ENCODE measurements around the gene FN3KRP. TPM values are rescaled to one million over a fixed set of nuclear protein-coding genes. Genes with fewer than 3 reads are reported as not detected.

FN3KRP gene
- polyA plus RNA-seq, 3 donors = 16.5 to 24.8 (median 23.2) TPM

DNA sequence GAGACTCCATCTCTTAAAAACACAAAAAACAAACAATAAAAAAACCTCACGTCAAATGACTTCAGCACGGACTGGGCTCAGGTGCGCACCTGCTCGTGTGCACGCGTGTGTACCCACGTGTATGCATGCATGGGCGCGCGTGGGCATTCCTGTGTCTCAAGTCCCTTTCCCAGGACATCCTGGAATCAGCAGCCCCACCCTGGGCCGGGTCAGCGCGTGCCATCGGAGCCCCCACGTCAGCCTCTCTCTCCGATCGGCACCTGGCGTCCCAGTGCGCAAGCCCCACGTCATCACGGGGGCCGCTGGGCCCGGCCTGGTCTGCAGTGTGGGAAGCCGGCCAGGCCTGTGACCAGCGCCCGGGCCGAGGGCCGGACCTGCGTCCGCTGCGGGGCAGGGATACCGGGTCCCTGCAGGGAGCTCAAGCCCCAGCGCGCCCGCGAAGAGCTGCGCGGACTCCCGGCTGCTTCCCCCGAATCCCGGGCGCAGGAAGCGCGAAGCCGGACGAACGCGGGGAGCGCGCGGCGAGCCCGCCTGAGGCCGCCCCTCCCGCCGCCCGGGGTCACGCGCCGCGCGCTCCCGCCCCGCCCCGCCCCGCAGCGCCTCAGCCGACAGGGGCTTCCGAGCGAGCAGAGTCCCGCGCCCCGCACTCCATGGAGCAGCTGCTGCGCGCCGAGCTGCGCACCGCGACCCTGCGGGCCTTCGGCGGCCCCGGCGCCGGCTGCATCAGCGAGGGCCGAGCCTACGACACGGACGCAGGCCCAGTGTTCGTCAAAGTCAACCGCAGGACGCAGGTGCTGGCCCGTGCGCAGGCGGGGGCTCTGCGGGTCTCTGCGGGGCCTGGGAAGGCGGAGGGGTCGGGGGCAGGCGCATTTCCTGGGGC, 18.7 kb downstream of the FN3KRP start, which contains the start of gene FN3K:
Gene FN3K, plus strand, starts transcription at position 629 of the 880 bp plus-strand sequence. Its CDS starts 22 bp downstream, at position 651.
- H3K27me3 Mint-ChIP-seq (ENCODE audit: low read depth in 3 of 3) = peaks cover 11 to 24% (median 22%) of the 10 kb centered on the region in 3 donors
- peaks cover 0 to 12% of the 10 kb centered on the region in 2 donors for H3K27me3 ChIP-seq (ENCODE audit: control insufficient read depth in 2 of 2, insufficient read depth in 2 of 2, low read length in 2 of 2)
- no peak within 1 kb of the TSS for H3K27ac Mint-ChIP-seq
- intact Hi-C loops (cut with micrococcal nuclease) = no loop called here
- no peak within 1 kb of the TSS for H3K27ac ChIP-seq (ENCODE audit: low read depth in 1 of 2, low read length in 2 of 2)
- peak within 1 kb of the TSS; percentile 14 to 68 (median 29) for H3K4me3 ChIP-seq (replicated peaks in 1 of 3; ENCODE audit: low read depth in 2 of 3, low read length in 3 of 3)
- H3K9ac ChIP-seq (ENCODE audit: insufficient read depth, low read length, poor library complexity, severe bottlenecking) = peak within 1 kb of the TSS; percentile 32
- peaks cover 12 to 34% (median 25%) of the 10 kb centered on the region in 7 donors for H3K9me3 Mint-ChIP-seq
- H4K20me1 ChIP-seq (ENCODE audit: insufficient read depth, low read length) = no peaks in the 10 kb centered on the region
- peaks cover 12 to 31% of the 10 kb centered on the region in 2 donors for H3K36me3 Mint-ChIP-seq
- 6% methylated on average over 96 of the region's 101 CpGs for WGBS (ENCODE audit: insufficient coverage)
- H3K4me3 Mint-ChIP-seq = peak within 1 kb of the TSS; percentile 59 to 71
- H3K4me1 Mint-ChIP-seq = peaks cover 7% of the 10 kb centered on the region
- H3K79me2 ChIP-seq (ENCODE audit: insufficient read depth, low read length) = no peaks in the 10 kb centered on the region
- TF ChIP-seq, protein P1, sequence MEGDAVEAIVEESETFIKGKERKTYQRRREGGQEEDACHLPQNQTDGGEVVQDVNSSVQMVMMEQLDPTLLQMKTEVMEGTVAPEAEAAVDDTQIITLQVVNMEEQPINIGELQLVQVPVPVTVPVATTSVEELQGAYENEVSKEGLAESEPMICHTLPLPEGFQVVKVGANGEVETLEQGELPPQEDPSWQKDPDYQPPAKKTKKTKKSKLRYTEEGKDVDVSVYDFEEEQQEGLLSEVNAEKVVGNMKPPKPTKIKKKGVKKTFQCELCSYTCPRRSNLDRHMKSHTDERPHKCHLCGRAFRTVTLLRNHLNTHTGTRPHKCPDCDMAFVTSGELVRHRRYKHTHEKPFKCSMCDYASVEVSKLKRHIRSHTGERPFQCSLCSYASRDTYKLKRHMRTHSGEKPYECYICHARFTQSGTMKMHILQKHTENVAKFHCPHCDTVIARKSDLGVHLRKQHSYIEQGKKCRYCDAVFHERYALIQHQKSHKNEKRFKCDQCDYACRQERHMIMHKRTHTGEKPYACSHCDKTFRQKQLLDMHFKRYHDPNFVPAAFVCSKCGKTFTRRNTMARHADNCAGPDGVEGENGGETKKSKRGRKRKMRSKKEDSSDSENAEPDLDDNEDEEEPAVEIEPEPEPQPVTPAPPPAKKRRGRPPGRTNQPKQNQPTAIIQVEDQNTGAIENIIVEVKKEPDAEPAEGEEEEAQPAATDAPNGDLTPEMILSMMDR (IDR thresholded peaks at IDR 0.05) = no peak
- peaks cover 18 to 30% of the 10 kb centered on the region in 2 donors for H3K9me3 ChIP-seq (replicated peaks in 1 of 2; ENCODE audit: control insufficient read depth in 1 of 2, insufficient read depth in 1 of 2, low read length in 2 of 2)
- no peak for DNase-seq
- peak within 1 kb of the TSS; percentile 75 for H3K4me2 ChIP-seq (replicated peaks; ENCODE audit: extremely low read depth, low read length, poor library complexity, severe bottlenecking)
- H2AFZ ChIP-seq (ENCODE audit: insufficient read depth, low read depth, low read length, poor library complexity, severe bottlenecking) = peak within 1 kb of the TSS; percentile 71
- H3K4me1 ChIP-seq (ENCODE audit: control insufficient read depth in 1 of 2, insufficient read depth in 2 of 2, low read length in 2 of 2) = peaks cover 2 to 11% of the 10 kb centered on the region in 2 donors
- peaks cover 0 to 11% of the 10 kb centered on the region in 2 donors for H3K36me3 ChIP-seq (replicated peaks in 1 of 2; ENCODE audit: control insufficient read depth in 1 of 2, insufficient read depth in 2 of 2, low read length in 2 of 2)

DNA sequence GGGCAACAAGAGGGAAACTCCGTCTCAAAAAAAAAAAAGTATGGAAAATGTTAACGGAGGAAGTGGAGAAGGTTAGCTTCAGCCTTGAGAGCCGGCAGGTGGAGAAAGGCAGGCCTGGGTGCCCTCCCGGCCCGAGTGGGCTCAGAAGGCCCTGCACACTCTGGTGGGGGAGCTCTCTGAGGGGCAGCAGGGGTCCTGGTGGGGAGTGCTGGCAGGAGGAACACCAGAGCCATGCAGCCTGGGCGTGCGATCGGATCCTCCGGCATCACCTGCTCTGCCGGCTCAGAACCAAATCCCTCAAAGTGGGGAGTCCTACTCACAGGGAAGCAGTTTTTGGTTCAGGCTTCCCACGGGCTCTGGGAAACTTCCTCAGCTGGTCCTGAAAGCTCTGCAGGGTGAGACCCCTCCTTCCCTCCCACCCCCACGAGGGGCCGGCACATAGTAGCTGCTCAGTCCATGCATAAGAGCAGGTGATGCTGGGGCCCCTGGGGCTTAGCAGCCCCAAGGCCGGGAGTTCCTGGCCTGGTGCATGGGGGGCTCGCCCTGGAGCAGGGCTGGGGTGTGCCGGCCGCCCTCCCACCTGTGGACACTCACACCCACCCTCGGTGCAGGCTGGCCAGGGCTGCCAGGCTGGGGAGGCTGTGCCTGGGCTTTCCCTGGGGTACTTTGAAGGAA, 20.1 kb downstream of the FN3KRP start:
- TF ChIP-seq, protein P1 (IDR thresholded peaks at IDR 0.05) = no peak
- Mint-ChIP-seq H3K9me3 (peaks cover 19 to 46% (median 37%) of the 10 kb centered on the region in 7 donors), H3K36me3 (peaks cover 11 to 24% of the 10 kb centered on the region in 2 donors), H3K4me1 (peaks cover 7% of the 10 kb centered on the region), H3K27me3 (ENCODE audit: low read depth in 3 of 3) (peaks cover 11 to 24% (median 22%) of the 10 kb centered on the region in 3 donors), H3K4me3 (peak overlapping the region in 1 of 2 donors; percentile 64), H3K27ac (no peak overlapping the region)
- Histone ChIP-seq H3K9me3 (replicated peaks in 1 of 2; ENCODE audit: control insufficient read depth in 1 of 2, insufficient read depth in 1 of 2, low read length in 2 of 2) (peaks cover 26 to 40% of the 10 kb centered on the region in 2 donors), H3K27ac (ENCODE audit: low read depth in 1 of 2, low read length in 2 of 2) (no peak overlapping the region), H3K9ac (ENCODE audit: insufficient read depth, low read length, poor library complexity, severe bottlenecking) (no peak overlapping the region), H2AFZ (ENCODE audit: insufficient read depth, low read depth, low read length, poor library complexity, severe bottlenecking) (no peak overlapping the region), H3K4me1 (ENCODE audit: control insufficient read depth in 1 of 2, insufficient read depth in 2 of 2, low read length in 2 of 2) (peaks cover 2 to 11% of the 10 kb centered on the region in 2 donors), H3K4me2 (replicated peaks; ENCODE audit: extremely low read depth, low read length, poor library complexity, severe bottlenecking) (no peak overlapping the region), H3K79me2 (ENCODE audit: insufficient read depth, low read length) (no peaks in the 10 kb centered on the region), H4K20me1 (ENCODE audit: insufficient read depth, low read length) (no peaks in the 10 kb centered on the region), H3K4me3 (replicated peaks in 1 of 3; ENCODE audit: low read depth in 2 of 3, low read length in 3 of 3) (no peak overlapping the region), H3K36me3 (replicated peaks in 1 of 2; ENCODE audit: control insufficient read depth in 1 of 2, insufficient read depth in 2 of 2, low read length in 2 of 2) (peaks cover 0 to 11% of the 10 kb centered on the region in 2 donors), H3K27me3 (ENCODE audit: control insufficient read depth in 2 of 2, insufficient read depth in 2 of 2, low read length in 2 of 2) (peaks cover 0 to 12% of the 10 kb centered on the region in 2 donors)
- intact Hi-C loops (cut with micrococcal nuclease) = no loop called here
- WGBS (ENCODE audit: insufficient coverage) = 93% methylated on average over 12 of the region's 18 CpGs
- DNase-seq = no peak

All from CD14-positive monocyte (primary cell).